GM20000 (cell line): ENCODE data around the gene GLI3.

Source experiments
- DNase-seq: peaks from one replicate; pipeline ENCODE4 v3.0.0; 2012; ENCODE audit warnings: low spot score
- CTCF ChIP-seq: IDR thresholded peaks from 2 replicates; pipeline ENCODE4 v1.5.1; 2012; ENCODE audit warnings: mild to moderate bottlenecking, control low read depth; ENCODE audit errors: extremely low read depth, missing control alignments

The GLI3 gene

GRCh38 chr7:42133321-42133720, 103.7 kb downstream of the GLI3 start:
- no peak for TF ChIP-seq CTCF
- DNase-seq, result no peak

DNA sequence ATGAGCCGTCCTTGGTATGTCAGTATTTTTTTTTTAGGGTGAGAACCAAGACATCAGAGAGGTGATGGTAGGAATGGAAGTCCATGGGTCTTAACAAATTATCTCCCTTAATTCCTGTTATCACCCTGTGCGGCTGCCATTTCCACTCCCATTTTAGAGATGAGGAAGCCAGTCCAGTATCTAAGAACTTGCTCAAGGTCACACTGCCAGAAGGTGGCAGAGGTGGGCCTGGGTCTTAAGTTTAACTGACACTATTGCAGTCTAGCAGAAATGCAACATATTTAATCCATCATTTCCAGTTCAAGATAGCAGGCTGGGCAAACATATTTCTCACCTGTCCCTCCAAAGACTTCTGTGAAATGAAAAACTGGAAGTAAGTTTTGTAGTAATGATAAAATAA, 108.3 kb downstream of the GLI3 start:
- DNase-seq, result no peak
- TF ChIP-seq CTCF, result no peak

- DNase-seq, result no peak
- TF ChIP-seq CTCF, result no peak
Measured at GRCh38 chr7:42127232-42127622, 109.8 kb downstream of the GLI3 start.

DNA sequence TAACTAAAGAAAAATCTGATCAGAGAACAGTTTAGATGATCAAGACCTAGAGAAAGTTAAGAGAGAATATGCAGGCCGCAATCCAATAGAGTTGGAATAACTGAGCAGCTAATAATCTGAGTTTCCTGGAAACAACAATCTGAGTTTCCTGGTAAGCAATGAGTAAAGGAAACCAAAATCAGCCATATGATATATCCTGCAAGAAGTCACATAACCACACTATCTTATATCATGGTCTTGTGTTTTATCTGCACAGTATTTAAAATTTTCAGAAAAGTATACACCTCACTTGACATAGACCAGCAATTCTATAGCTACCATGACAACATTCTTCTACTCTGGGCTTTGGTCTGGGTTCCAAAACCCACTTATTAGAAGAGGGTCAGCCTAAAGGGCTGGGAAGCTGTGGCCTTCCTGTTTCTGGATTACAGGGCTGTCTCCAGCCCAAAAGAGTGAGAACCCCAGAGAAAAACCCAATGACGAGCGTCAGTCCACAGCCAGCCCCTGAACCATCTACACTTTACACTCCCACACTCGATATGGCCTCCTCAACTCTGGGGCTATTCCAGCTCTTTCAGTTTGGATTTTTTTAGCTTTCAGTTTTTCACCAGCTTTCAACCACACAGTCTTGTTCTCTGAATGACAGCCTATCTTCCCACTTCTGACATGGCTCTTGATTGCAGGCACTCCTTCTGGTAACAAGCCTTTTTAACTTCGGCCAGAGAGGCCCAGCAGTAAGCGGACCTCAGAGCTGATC, 110.4 kb downstream of the GLI3 start:
- no peak for DNase-seq
- TF ChIP-seq CTCF, result no peak

GRCh38 chr7:42125321-42125720, 111.7 kb downstream of the GLI3 start:
- TF ChIP-seq CTCF, result no peak
- no peak for DNase-seq

DNA sequence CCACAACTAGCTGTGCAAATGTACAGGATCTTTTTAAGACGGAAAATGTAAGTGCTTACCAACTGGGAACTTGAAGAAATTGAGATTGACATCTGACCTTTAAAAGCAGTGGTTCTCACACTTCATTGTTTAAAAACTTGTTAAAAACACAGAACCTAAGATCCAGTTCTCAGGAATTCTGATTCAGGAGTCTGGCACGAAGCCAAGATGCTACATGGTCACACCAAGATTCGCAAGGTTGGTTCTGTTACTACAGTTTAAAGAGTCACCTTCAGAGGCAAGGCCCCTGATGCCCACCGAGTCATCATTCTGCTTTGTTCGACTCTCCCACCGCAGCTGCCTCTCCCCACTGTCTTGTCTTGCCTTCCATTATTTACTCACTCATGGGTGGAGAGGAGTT, 113.3 kb downstream of the GLI3 start:
- no peak for TF ChIP-seq CTCF
- DNase-seq, result no peak

- no peak for TF ChIP-seq CTCF
Measured at GRCh38 chr7:42120191-42120590, 116.8 kb downstream of the GLI3 start.

More at GRCh38 chr7:42120191-42120590, 116.8 kb downstream of the GLI3 start:
- DNase-seq, result no peak
